ENCODE data around the gene ZFR. TPM values are rescaled to one million over a fixed set of nuclear protein-coding genes. Genes with fewer than 3 reads are reported as not detected.
"Not testable (repeated sequence)": the region's sequence is repeated elsewhere in the genome, so short reads cannot be mapped to it uniquely, and the experiment has no call there.

The ZFR gene
- total RNA-seq, 1 donor from 2014 or later = 64.3 TPM

DNA sequence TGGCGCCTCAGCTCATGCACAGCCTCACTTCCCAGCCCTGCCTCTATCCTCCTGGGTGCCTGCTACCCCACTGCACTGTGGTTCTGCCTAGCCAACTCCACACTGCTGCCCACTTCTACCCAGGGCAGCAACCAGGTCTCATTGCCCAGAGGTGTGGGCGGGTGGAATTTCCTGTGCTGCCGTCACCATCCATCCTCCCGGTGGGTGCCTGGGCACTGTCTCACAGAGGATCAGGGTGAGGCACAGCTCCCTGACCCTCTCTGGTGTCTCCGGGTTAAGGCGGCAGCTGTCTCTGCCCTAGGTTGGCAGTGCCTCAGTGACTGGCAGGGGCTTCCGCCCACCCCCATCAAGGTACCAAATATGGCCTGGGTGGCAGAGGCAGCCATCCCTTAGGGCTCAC, 127.5 kb downstream of the ZFR start:
- POLR2A ChIA-PET = no interaction called here
- no peak overlapping the region for H3K4me3 Mint-ChIP-seq
- CTCF ChIA-PET = no interaction called here

DNA sequence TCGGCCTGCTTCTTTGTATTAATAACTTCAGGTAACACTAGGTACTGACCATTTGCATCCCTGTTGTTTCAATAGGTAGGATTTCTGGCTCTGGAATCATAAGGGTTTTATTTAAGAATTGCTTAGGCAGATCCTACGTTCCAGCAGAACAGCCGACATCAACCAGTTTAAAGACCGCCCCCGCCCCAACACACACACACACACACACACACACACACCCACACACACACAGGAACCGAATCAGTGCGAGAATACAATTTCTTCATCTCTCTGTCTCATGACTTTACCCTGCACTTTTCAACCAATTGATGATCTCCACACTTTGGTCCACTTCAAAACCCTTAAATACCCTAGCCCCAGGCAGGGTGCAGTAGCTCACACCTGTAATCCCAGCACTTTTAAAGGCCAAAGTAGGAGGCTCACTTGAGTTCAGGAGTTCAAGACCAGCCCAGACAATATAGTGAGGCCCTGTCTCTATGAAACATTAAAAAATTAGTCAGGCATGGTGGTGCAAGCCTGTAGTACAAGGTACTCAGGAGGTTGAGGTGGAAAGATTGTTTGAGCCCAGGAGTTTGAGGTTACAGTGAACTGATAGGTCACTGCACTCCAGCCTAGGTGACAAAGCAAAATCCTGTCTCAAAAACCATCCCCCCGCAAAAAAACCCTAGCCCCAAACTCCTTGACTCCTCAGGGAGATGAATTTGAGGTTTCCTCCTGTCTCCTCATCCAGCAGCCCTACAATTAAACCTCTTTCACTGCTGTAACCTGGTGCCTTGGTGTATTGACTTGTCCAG, 129.1 kb downstream of the ZFR start:
- intact Hi-C loops (cut with micrococcal nuclease) = loop anchor here (10.0 kb wide), 1 partner anchor 1129 kb away; the partner anchor contains the start of gene TARS1

More for the DNA sequence above, 127.5 kb downstream of the ZFR start:
- no peak overlapping the region for H3K27ac Mint-ChIP-seq
- H3K9me3 Mint-ChIP-seq = peaks cover 5% of the 10 kb centered on the region
- no peak for ATAC-seq (ENCODE audit: low read depth)
- no peaks in the 10 kb centered on the region for H3K27me3 Mint-ChIP-seq
- no peak for DNase-seq
- TF ChIP-seq, protein P1, sequence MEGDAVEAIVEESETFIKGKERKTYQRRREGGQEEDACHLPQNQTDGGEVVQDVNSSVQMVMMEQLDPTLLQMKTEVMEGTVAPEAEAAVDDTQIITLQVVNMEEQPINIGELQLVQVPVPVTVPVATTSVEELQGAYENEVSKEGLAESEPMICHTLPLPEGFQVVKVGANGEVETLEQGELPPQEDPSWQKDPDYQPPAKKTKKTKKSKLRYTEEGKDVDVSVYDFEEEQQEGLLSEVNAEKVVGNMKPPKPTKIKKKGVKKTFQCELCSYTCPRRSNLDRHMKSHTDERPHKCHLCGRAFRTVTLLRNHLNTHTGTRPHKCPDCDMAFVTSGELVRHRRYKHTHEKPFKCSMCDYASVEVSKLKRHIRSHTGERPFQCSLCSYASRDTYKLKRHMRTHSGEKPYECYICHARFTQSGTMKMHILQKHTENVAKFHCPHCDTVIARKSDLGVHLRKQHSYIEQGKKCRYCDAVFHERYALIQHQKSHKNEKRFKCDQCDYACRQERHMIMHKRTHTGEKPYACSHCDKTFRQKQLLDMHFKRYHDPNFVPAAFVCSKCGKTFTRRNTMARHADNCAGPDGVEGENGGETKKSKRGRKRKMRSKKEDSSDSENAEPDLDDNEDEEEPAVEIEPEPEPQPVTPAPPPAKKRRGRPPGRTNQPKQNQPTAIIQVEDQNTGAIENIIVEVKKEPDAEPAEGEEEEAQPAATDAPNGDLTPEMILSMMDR (IDR thresholded peaks at IDR 0.05) = no peak
- H3K36me3 Mint-ChIP-seq (ENCODE audit: low read depth) = peaks cover 6% of the 10 kb centered on the region
- intact Hi-C loops (cut with micrococcal nuclease) = loop anchor here (10.0 kb wide), 1 partner anchor 1128 kb away; the partner anchor contains the start of gene TARS1
- H3K4me1 Mint-ChIP-seq = peaks cover 4% of the 10 kb centered on the region

DNA sequence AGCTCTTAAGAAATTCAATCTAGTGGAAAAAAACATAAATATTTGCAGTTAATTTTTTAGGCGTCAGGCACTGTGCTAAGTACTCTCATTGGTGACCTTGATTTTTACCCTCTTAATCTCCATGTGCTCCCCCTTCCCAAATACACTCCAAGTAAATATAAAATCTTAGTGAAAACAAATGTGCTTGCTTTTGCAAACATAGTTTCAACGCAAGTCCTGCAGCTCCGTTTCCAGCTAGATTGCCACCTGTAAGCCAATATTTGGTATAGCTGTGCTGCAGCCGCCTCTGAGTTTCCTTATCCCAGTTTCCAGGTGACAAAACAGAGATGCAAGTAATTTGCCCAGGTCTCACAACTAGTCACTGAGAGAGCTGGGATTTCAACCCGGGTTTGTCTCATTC, 129.9 kb downstream of the ZFR start:
- Mint-ChIP-seq H3K4me3 (peak overlapping the region; percentile 56), H3K36me3 (ENCODE audit: low read depth) (peaks cover 7% of the 10 kb centered on the region), H3K9me3 (no peaks in the 10 kb centered on the region), H3K4me1 (peaks cover 26% of the 10 kb centered on the region), H3K27ac (no peak overlapping the region), H3K27me3 (no peaks in the 10 kb centered on the region)
- ChIA-PET CTCF (interaction anchor here (1.1 kb wide), 1 partner anchor 82 kb away, joined by 3 read pairs; no protein-coding TSS in a partner anchor), POLR2A (interaction anchor here (1.0 kb wide), 1 partner anchor 10 kb away, joined by 3 read pairs; no protein-coding TSS in a partner anchor)
- DNase-seq (no peak), ATAC-seq (ENCODE audit: low read depth) (no peak)
- intact Hi-C loops (cut with micrococcal nuclease) = loop anchor here (5.0 to 10.0 kb wide), 3 partner anchors 52 to 1130 kb away; partner anchors contain the start of gene TARS1
- TF ChIP-seq, protein P1 (IDR thresholded peaks at IDR 0.05) = no peak

More for the DNA sequence above, 129.1 kb downstream of the ZFR start:
- Mint-ChIP-seq H3K9me3 (no peaks in the 10 kb centered on the region), H3K27ac (no peak overlapping the region), H3K36me3 (ENCODE audit: low read depth) (peaks cover 5% of the 10 kb centered on the region), H3K27me3 (no peaks in the 10 kb centered on the region), H3K4me1 (peaks cover 19% of the 10 kb centered on the region), H3K4me3 (no peak overlapping the region)
- DNase-seq (no peak), ATAC-seq (ENCODE audit: low read depth) (no peak)
- TF ChIP-seq, protein P1 (IDR thresholded peaks at IDR 0.05) = no peak
- POLR2A ChIA-PET = no interaction called here
- CTCF ChIA-PET = no interaction called here

DNA sequence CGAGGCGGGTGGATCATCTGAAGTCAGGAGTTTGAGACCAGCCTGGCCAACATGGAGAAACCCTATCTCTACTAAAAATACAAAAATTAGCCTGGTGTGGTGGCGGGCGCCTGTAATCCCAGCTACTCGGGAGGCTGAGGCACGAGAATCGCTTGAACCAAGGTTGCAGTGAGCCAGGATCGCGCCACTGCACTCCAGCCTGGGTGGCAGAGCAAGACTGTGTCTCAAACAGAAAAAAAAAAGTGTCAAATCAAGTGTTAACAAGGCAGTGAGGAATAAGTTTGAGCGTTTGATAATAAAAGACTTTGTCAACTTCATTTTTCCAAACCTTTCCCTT, 130.4 kb downstream of the ZFR start:
- peak overlapping the region; percentile 56 for H3K4me3 Mint-ChIP-seq
- not testable (repeated sequence) for H3K27ac Mint-ChIP-seq; ATAC-seq (ENCODE audit: low read depth); H3K9me3 Mint-ChIP-seq; DNase-seq; H3K27me3 Mint-ChIP-seq
- intact Hi-C loops (cut with micrococcal nuclease) = loop anchor here (5.0 to 10.0 kb wide), 3 partner anchors 52 to 1131 kb away; partner anchors contain the start of gene TARS1
- ChIA-PET CTCF (interaction anchor here (1.1 kb wide), 1 partner anchor 82 kb away, joined by 3 read pairs; no protein-coding TSS in a partner anchor), POLR2A (interaction anchor here (0.6 to 1.0 kb wide), 2 partner anchors 10 to 39 kb away, joined by 3 to 4 read pairs; no protein-coding TSS in a partner anchor)
- peaks cover 32% of the 10 kb centered on the region for H3K4me1 Mint-ChIP-seq
- H3K36me3 Mint-ChIP-seq (ENCODE audit: low read depth) = peaks cover 11% of the 10 kb centered on the region

DNA sequence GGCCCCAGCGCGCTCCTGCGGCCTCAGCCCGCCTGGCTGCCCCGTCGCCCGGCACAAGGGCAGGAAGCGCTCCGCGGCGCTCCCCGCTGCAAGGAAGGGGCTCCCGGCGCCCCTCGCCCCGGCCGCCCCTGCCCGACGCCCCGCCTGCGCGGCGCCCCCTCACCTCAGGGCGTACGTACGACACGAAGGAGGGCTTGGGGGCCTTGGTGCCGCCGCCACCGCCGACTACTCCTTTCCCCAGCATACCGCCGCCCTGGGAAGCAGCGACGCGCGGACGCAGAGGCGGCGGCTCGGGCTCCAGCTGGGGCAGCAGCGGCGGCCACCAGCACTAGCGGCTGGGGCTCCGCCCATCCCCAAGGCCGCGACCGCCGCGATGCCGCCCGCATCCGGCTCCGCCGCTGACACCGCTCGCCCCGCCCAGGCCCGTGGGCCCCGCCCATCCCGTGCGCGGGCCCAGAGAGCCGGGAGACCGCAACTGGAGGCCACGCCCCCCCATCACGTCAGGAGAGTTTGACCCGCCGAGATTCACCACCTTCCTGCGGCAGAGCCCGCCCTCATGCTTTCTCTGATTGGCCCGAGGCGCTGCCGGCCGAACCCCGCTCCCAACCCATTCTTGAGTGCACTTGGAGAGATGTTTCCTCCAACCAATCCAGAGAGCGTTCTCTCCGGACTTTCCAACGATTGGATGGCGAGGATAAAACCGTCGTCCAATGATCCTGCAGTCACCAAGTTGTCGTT, 131.8 kb downstream of the ZFR start, which contains the start of gene MTMR12:
MTMR12 (minus strand) TSS at position 345 of the 738 bp plus-strand sequence; CDS start at position 244, 101 bp downstream.
- DNase-seq (peak; percentile 100), ATAC-seq (ENCODE audit: low read depth) (peak; percentile 89)
- Mint-ChIP-seq H3K4me3 (peak within 1 kb of the TSS; percentile 90), H3K9me3 (no peaks in the 10 kb centered on the region), H3K27ac (peak within 1 kb of the TSS; percentile 91), H3K4me1 (peaks cover 41% of the 10 kb centered on the region), H3K36me3 (ENCODE audit: low read depth) (peaks cover 11% of the 10 kb centered on the region), H3K27me3 (no peaks in the 10 kb centered on the region)
- ChIA-PET CTCF (interaction anchor here (0.7 kb wide), 1 partner anchor 139 kb away, joined by 3 read pairs; the partner anchor contains the start of gene GOLPH3), POLR2A (interaction anchor here (0.6 to 1.9 kb wide), 3 partner anchors 34 to 139 kb away, joined by 3 to 11 read pairs (median 4); partner anchors contain the start of gene GOLPH3)
- intact Hi-C loops (cut with micrococcal nuclease) = loop anchor here (1.0 to 10.0 kb wide), 10 partner anchors 9 to 1132 kb away; partner anchors contain the start of genes C5orf22, DROSHA, GOLPH3 and SUB1
- TF ChIP-seq, protein P1 (IDR thresholded peaks at IDR 0.05) = no peak
